Activated CD4-positive, alpha-beta T cell treated with anti-CD3 and anti-CD28 coated beads, Interleukin-2, amount 50 U/mL, for 16 hours (primary cell): ENCODE measurements around the gene WDR43.

Experiments used
- DNase-seq: peaks from one replicate; pipeline ENCODE4 v3.0.0-alpha.2; 2020

WDR43 gene

GRCh38 chr2:28909655-28910353 lies 15.3 kb downstream of the WDR43 start:
- DNase-seq = no peak

- DNase-seq = no peak
These were observed 21.5 kb downstream of the WDR43 start for GRCh38 chr2:28915939-28916338.

DNA sequence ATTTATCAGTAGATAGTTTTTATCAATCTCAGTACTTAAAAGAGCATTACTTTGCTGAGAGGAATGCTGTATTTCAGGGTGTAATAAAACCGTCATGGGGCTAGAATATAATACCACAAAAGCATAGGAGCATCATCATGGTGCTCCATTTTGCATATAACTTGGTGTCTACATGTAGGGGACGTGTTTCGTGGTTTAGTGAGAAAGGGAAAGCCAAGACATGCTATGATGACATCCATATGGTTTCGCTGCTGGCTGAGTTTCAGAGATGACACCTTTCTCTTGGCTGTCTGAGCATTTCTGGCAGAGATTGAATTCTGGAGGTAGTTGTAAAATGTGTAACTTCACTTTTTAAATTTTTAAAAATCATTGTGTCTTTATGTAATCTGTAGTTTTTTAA lies 32.4 kb downstream of the WDR43 start:
- DNase-seq = no peak

DNA sequence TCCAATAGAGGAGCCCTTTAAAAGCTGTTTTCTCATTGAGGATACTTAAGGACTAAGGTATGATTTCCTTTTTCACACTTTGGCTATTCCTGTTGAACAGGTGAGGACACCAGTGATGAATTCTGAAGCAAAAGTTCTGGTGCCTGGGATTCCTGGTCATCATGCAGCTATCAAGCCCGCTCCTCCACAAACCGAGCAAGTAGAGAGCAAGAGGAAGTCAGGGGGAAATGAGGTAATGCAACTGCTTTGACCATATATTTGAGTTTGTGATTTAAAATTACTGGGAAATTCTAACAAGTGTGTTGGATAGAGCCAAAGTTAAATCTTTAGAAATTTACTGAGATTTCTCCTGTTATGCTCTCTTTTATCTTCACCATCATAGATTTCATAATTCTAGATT lies 33.0 kb downstream of the WDR43 start:
- DNase-seq = no peak

GRCh38 chr2:28927878-28928277 lies 33.4 kb downstream of the WDR43 start:
- DNase-seq = no peak

GRCh38 chr2:28929581-28929980 lies 35.1 kb downstream of the WDR43 start:
- no peak for DNase-seq

GRCh38 chr2:28930205-28930604 lies 35.7 kb downstream of the WDR43 start:
- DNase-seq = no peak

DNA sequence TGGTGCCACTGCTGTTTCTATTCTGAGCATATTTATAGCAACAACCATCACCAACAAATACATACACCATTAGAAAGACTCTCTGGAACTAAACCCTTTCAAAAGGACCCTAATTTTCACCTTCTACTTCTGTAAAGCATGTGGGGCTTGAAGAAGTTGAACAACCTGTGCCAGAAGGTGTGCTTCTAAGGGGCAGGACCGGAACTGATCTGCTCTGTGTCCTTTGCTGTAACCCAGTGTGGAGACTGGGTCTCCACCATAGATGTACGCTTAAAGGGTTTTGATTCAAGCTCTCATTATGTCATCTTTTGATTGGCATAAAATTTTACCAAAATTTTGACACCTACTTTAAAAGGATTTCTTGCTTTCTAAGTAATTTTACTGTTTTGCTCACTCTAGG lies 40.3 kb downstream of the WDR43 start:
- no peak for DNase-seq

DNA sequence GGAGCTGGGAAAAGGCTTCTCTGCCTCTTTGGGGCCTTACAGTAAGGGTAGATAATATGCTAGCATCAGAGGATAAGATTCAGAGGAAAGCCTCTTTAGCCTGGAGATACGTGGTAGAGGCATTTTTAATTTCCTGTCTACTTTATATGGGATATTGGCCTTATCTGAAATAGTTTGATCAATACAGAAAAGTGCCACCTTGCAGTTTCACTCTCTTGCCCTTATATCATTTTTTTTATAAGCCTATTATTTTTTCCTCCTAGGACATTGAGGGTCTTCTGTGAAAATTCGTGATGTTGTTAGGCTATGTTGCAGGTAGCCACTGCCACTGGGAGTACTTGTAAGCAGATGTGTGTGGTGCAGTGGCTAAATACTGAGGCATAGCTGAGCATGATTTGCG lies 46.5 kb downstream of the WDR43 start:
- no peak for DNase-seq

- DNase-seq = no peak
These were observed 50.2 kb downstream of the WDR43 start for GRCh38 chr2:28944535-28945248.

GRCh38 chr2:28948160-28948559 lies 53.7 kb downstream of the WDR43 start:
- DNase-seq = no peak

- no peak for DNase-seq
These were observed 54.7 kb downstream of the WDR43 start for GRCh38 chr2:28949190-28949589.

DNA sequence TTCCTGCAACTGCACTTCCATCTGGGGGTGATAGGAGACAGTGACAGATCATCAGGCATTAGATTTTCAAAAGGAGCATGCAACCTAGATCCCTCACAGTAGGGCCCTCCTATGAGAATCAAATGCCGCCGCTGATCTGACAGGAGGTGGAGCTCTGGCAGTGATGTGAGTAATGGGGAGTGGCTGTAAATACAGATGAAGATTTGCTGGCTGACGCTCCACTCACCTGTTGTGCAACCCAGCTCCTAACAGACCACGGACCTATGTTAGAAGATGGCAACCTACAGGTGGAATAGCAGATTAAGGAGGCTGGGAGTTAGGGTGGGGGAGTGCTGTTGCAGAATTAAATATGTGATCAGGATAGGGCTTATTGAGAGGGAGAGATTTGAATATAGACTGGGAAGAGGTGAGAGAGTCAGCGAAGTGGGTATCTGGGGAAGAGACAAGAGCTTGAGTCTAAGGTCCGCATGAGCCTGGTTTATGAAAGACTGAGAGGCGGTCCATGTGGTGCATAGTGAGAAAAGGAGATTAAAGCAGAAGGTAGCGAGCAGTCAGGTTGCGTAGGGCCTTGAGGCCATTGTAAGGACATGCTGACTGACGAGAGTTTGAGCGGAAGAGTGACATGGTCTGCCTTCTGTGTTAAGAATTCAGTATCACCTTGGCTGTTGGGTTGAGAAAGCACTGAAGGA lies 55.3 kb downstream of the WDR43 start:
- no peak for DNase-seq

- no peak for DNase-seq
These were observed 56.6 kb downstream of the WDR43 start for GRCh38 chr2:28950941-28951630.

- no peak for DNase-seq
These were observed 57.7 kb downstream of the WDR43 start for GRCh38 chr2:28951910-28952835.

GRCh38 chr2:28952836-28953211 lies 58.4 kb downstream of the WDR43 start:
- DNase-seq = no peak

GRCh38 chr2:28955467-28955866 lies 61.0 kb downstream of the WDR43 start:
- DNase-seq = no peak

- peak; percentile 27 for DNase-seq
These were observed 62.0 kb downstream of the WDR43 start for GRCh38 chr2:28956415-28956826.

GRCh38 chr2:28956890-28957289 lies 62.4 kb downstream of the WDR43 start:
- DNase-seq = no peak

DNA sequence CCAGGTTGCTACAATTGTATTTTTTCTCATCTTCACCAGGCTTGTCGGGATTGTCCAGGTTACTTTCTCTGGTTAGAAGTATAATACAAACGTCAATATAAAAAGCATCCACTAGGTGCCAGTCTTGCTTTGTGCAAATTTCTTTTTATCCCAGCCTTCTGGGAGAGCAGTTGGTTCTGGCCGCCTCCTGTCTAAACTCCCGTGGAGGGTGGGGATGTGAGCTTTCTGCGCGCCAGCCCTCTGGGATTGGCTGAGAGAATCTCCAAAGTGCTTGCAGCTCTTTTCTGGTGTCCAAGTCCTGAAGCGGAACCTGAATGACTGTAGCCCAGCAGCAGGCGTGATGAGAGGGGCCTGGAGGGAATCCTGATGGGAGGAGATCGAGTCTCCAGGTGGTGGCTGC lies 64.2 kb downstream of the WDR43 start:
- peak; percentile 65 for DNase-seq

DNA sequence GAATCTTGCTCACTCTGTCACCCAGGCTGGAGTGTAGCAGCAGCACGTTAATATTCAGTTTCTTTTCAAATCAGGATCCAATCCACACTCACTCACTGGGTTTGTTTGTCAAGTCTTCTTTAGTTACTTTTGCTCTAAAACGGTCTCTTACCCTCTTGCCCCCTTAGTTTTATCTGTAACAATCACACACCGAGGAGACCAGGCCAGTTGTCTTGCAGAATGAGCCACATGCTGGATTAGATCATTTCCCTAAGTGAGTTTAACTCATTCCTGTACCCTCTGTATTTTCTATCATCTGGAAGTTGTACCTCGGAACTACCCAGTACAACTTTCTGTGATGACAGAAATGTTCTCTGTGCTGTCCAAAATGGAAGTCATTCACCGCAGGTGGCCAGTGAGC lies 65.9 kb downstream of the WDR43 start:
- DNase-seq = no peak

GRCh38 chr2:28962505-28962904 lies 68.0 kb downstream of the WDR43 start:
- no peak for DNase-seq
